ENCODE data around the gene PKNOX1. TPM values are rescaled to one million over a fixed set of nuclear protein-coding genes. Genes with fewer than 3 reads are reported as not detected.
"Not testable (repeated sequence)": the region's sequence is repeated elsewhere in the genome, so short reads cannot be mapped to it uniquely, and the experiment has no call there.

Gene PKNOX1
- total RNA-seq, 1 experiment from 2014 or later, result 41.6 TPM

- H3K27ac ChIP-seq, result peak overlapping the region; percentile 26
- H3K27me3 ChIP-seq, result no peaks in the 10 kb centered on the region
- H3K9me3 ChIP-seq (replicated peaks), result no peaks in the 10 kb centered on the region
- no peaks in the 10 kb centered on the region for H3K36me3 ChIP-seq
- peaks cover 39% of the 10 kb centered on the region for H3K4me1 ChIP-seq
- H3K4me3 ChIP-seq, result no peak overlapping the region
- DNase-seq, result peak; percentile 38 to 57
Measured at GRCh38 chr21:42988236-42988965, 14.0 kb downstream of the PKNOX1 start.

- DNase-seq, H3K27ac ChIP-seq: not testable (repeated sequence)
- peaks cover 36% of the 10 kb centered on the region for H3K4me1 ChIP-seq
Measured at GRCh38 chr21:42989370-42989769, 15.0 kb downstream of the PKNOX1 start.

GRCh38 chr21:42989816-42990650, 15.7 kb downstream of the PKNOX1 start:
- Histone ChIP-seq H3K27ac (no peak overlapping the region), H3K27me3 (no peaks in the 10 kb centered on the region), H3K4me3 (no peak overlapping the region), H3K9me3 (replicated peaks) (no peaks in the 10 kb centered on the region), H3K36me3 (0 out of 2 replicates have a peak, but pooled peaks cover 3% of the 10 kb centered on the region), H3K4me1 (peaks cover 35% of the 10 kb centered on the region)
- DNase-seq, result no peak

More at GRCh38 chr21:42989370-42989769, 15.0 kb downstream of the PKNOX1 start:
- not testable (repeated sequence) for H3K27me3 ChIP-seq; H3K4me3 ChIP-seq; H3K9me3 ChIP-seq (replicated peaks); H3K36me3 ChIP-seq

DNA sequence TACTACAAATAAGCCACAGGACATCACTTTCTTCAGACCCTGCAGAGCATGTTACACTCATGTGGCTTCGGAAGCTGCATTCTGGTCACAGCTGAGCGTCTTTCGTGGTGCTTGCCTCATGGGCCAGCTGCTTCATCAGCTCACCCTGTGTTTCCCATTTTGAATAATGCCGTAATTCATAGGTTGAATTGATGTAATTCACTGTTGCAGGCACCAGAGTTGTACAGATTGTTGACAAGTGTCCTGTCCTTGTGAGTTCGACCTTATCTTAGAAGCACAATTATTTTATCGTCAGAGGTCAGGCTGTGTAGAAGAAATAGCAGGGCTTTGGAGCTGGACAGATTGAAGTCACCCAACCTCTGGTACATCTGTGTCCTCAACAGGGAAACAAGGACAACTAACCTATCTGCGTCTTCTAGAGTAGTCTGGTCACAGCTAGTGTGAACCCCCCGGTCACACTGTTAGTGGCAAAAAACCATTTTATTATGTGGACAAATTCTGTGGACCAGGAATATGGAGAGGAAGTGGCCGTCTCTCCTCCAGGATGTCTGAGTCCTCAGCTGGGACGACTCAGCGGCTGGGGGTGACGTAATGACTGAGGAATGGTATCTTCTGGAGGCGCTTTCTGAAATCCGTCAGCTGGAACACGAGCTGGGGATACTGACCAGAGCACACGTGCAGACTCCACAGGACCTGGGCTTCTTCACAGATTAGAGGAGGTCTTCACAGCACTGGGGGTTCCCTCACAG, 17.8 kb downstream of the PKNOX1 start:
- no peaks in the 10 kb centered on the region for H3K9me3 ChIP-seq (replicated peaks)
- peaks cover 16% of the 10 kb centered on the region; the same call in 1 of the 2 replicates for H3K4me1 ChIP-seq
- DNase-seq, result peak; percentile 63 to 65
- H3K27me3 ChIP-seq, result no peaks in the 10 kb centered on the region
- 0 out of 2 replicates have a peak, but pooled peaks cover 3% of the 10 kb centered on the region for H3K36me3 ChIP-seq
- no peak overlapping the region for H3K4me3 ChIP-seq
- H3K27ac ChIP-seq, result peak overlapping the region; percentile 60

- H3K4me1 ChIP-seq, result peaks cover 16% of the 10 kb centered on the region; the same call in 1 of the 2 replicates
- peak overlapping the region; percentile 60; the same call in 1 of the 2 replicates for H3K27ac ChIP-seq
- H3K4me3 ChIP-seq, result no peak overlapping the region
- no peak for DNase-seq
- H3K27me3 ChIP-seq, result no peaks in the 10 kb centered on the region
- no peaks in the 10 kb centered on the region for H3K9me3 ChIP-seq (replicated peaks)
- peaks cover 3% of the 10 kb centered on the region; the same call in 1 of the 2 replicates for H3K36me3 ChIP-seq
Measured at GRCh38 chr21:42993051-42993712, 18.8 kb downstream of the PKNOX1 start.

GRCh38 chr21:42997053-42997452, 22.7 kb downstream of the PKNOX1 start:
- DNase-seq, result no peak
- Histone ChIP-seq H3K9me3 (replicated peaks) (peaks cover 10% of the 10 kb centered on the region), H3K36me3 (peaks cover 5% of the 10 kb centered on the region; the same call in 1 of the 2 replicates), H3K4me1 (peaks cover 10% of the 10 kb centered on the region; the same call in 1 of the 2 replicates), H3K4me3 (no peak overlapping the region), H3K27me3 (no peaks in the 10 kb centered on the region), H3K27ac (no peak overlapping the region)

- H3K9me3 ChIP-seq (replicated peaks); H3K4me3 ChIP-seq; H3K36me3 ChIP-seq; H3K4me1 ChIP-seq; H3K27me3 ChIP-seq; H3K27ac ChIP-seq; DNase-seq: not testable (repeated sequence)
Measured at GRCh38 chr21:42997983-42998382, 23.6 kb downstream of the PKNOX1 start.

GRCh38 chr21:42999152-42999551, 24.8 kb downstream of the PKNOX1 start:
- not testable (repeated sequence) for H3K4me3 ChIP-seq; H3K9me3 ChIP-seq (replicated peaks); H3K36me3 ChIP-seq; DNase-seq; H3K27ac ChIP-seq; H3K4me1 ChIP-seq; H3K27me3 ChIP-seq

- H3K4me3 ChIP-seq; H3K27me3 ChIP-seq; H3K4me1 ChIP-seq; H3K36me3 ChIP-seq; H3K9me3 ChIP-seq (replicated peaks); H3K27ac ChIP-seq; DNase-seq: not testable (repeated sequence)
Measured at GRCh38 chr21:43000041-43000440, 25.7 kb downstream of the PKNOX1 start.

DNA sequence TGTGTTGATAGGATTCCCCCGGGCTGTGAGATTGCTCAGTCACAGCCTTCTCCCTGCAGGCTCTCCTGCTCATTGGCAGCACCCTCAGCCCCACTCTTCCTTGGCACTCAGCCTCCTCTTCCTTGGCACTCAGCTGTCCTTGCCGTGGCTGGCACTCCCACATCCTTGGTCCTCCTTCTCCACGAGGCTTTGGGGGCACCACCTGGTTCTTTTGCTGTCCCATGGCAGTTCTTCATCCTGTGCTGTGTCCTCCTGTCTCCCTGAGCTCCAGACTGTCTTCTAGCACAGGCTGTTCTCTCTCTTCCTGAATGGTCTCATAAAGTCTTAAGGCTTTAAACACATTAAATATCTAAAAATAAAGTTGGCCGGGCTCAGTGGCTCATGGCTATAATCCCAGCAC, 27.0 kb downstream of the PKNOX1 start:
- Histone ChIP-seq H3K9me3 (replicated peaks) (peaks cover 10% of the 10 kb centered on the region), H3K36me3 (peaks cover 4% of the 10 kb centered on the region), H3K4me3 (no peak overlapping the region), H3K27ac (no peak overlapping the region), H3K27me3 (no peaks in the 10 kb centered on the region), H3K4me1 (no peaks in the 10 kb centered on the region; the same call in 1 of the 2 replicates)
- no peak for DNase-seq

DNA sequence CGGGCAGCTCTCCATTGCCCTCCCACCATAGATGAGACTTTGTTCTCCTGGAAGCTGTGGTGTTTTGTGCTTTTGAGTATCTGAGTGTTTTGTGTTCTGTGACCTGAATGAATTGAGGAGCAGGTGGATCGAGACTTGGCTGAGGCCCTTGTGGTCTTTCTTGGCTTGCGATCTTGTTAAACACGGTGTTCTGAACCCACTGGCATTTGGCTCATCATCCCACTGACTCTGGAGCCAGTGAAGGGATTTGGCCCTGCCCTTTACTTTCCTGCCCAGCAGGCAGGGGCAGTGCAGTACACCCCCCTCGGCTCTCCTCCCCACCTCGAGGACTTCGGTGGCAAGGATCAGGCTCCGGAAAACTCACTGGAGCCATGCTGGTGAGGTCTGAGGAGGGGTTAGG, 30.6 kb downstream of the PKNOX1 start:
- DNase-seq, result no peak
- peaks cover 3% of the 10 kb centered on the region for H3K9me3 ChIP-seq (replicated peaks)
- H3K27me3 ChIP-seq, result no peaks in the 10 kb centered on the region
- peaks cover 21% of the 10 kb centered on the region for H3K36me3 ChIP-seq
- peaks cover 11% of the 10 kb centered on the region for H3K4me1 ChIP-seq
- no peak overlapping the region for H3K4me3 ChIP-seq
- no peak overlapping the region for H3K27ac ChIP-seq

DNA sequence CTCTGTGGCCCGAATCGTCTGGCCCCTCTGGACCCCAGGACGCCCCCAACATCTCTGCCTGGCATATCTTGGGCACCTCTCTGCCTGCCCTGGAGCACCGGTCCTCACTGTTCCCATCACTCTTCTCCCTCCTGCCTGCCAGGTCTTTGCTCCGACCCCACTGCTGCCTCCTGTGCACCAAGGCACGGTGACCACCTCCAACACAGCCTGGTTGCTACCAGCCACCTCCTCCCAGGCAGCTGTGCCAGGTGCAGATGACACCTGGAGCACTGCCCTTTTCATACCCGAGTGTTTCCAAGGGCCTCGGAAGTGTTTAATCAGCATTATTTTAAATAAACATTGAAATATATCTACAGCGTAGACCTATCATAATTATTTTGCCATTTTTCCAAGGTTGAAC, 31.3 kb downstream of the PKNOX1 start:
- H3K4me1 ChIP-seq, result peaks cover 11% of the 10 kb centered on the region
- H3K9me3 ChIP-seq (replicated peaks), result no peaks in the 10 kb centered on the region
- DNase-seq, result no peak
- H3K27ac ChIP-seq, result no peak overlapping the region
- no peak overlapping the region for H3K4me3 ChIP-seq
- H3K27me3 ChIP-seq, result no peaks in the 10 kb centered on the region
- peaks cover 27% of the 10 kb centered on the region for H3K36me3 ChIP-seq

DNA sequence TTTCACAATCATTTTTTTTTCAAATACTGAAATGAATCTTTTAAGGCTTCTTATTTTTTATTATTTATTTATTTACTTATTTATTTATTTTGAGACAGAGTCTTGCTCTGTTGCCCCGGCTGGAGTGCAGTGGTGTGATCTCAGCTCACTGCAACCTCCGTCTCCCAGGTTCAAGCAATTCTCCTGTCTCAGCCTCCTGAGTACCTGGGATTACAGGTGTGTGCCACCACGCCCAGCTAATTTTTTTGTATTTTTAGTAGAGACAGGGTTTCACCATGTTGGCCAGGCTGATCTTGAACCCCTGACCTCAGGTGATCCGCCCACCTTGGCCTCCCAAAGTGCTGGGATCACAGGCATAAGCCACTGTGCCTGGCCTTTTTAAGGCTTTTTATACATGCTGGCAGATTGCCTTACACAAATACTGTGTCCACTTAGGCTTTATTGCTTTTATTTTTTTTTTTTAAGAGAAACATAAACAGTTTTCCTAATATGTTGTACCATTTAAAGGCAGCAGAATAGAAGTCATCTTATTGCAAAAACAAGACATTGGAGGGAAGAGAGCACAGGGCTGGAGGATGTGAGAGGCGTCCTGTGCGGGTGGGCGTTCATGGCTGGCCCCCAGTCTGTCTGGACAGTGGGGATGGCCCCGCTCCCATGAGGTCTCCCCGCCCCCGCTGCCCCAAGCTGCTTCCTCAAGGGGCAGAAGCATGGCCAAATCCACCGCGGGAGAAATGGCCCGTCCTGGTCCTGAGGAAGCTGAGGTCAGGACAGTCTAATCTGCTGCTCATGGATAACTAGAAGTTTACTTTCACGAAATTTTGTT, 31.9 kb downstream of the PKNOX1 start:
- H3K36me3 ChIP-seq, result peaks cover 30% of the 10 kb centered on the region
- not testable (repeated sequence) for H3K27me3 ChIP-seq; H3K9me3 ChIP-seq (replicated peaks); H3K4me3 ChIP-seq
- peak overlapping the region; percentile 59 for H3K27ac ChIP-seq
- peak; percentile 58 to 63 for DNase-seq
- H3K4me1 ChIP-seq, result peaks cover 11% of the 10 kb centered on the region

DNA sequence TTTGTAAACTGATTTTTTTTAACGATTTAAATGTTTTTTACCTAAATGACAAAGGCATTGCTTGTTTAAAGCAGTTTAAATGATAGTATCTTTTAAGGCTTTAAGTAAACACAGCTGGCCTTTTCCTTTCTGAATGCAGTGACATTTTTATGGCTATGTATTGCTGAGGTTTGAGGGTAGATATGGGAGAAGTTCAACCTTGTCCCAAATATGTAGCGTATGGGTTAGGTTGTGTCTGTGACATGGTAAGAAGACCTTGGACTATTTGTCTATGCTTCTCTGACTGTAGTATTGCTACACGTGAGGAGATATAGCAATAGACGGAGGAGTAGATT, 32.5 kb downstream of the PKNOX1 start:
- Histone ChIP-seq H3K4me1 (peaks cover 11% of the 10 kb centered on the region), H3K4me3 (no peak overlapping the region), H3K36me3 (peaks cover 30% of the 10 kb centered on the region), H3K9me3 (replicated peaks) (no peaks in the 10 kb centered on the region), H3K27me3 (no peaks in the 10 kb centered on the region), H3K27ac (peak overlapping the region; percentile 59)
- peak in 1 of 2 experiments; percentile 52 for DNase-seq

Measured in SJCRH30 (cell line).